GM12801 (cell line): ENCODE measurements around the gene OR5W2.
"Not testable (repeated sequence)": the region's sequence is repeated elsewhere in the genome, so short reads cannot be mapped to it uniquely, and the experiment has no call there.

Source experiments
- TF ChIP-seq, protein P1 (sequence below): IDR thresholded peaks from one replicate; pipeline ENCODE4 v1.5.1; 2011; ENCODE audit warnings: control low read depth; ENCODE audit not compliant: insufficient read length; ENCODE audit errors: extremely low read depth

The OR5W2 gene

DNA sequence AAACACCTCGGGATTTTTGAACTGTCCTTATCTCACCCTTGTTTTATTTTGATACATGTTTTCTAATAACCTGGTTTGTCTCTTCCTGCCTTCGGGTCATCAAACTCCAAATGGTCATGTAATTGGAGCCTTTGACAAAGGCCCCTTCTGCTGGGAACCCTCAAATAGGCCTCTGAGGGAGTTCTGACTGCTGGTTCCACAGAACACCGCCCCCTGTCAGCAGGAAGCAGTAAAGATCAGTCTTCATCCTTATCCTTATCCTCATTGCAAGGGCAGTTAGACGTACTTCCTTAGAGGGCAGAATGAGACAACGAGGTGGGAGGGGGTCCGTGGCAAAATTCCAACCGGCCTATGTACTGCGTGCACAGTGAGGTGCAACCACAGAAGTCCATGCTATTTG, 19.2 kb downstream of the OR5W2 start:
- TF ChIP-seq, protein P1, sequence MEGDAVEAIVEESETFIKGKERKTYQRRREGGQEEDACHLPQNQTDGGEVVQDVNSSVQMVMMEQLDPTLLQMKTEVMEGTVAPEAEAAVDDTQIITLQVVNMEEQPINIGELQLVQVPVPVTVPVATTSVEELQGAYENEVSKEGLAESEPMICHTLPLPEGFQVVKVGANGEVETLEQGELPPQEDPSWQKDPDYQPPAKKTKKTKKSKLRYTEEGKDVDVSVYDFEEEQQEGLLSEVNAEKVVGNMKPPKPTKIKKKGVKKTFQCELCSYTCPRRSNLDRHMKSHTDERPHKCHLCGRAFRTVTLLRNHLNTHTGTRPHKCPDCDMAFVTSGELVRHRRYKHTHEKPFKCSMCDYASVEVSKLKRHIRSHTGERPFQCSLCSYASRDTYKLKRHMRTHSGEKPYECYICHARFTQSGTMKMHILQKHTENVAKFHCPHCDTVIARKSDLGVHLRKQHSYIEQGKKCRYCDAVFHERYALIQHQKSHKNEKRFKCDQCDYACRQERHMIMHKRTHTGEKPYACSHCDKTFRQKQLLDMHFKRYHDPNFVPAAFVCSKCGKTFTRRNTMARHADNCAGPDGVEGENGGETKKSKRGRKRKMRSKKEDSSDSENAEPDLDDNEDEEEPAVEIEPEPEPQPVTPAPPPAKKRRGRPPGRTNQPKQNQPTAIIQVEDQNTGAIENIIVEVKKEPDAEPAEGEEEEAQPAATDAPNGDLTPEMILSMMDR = no peak

DNA sequence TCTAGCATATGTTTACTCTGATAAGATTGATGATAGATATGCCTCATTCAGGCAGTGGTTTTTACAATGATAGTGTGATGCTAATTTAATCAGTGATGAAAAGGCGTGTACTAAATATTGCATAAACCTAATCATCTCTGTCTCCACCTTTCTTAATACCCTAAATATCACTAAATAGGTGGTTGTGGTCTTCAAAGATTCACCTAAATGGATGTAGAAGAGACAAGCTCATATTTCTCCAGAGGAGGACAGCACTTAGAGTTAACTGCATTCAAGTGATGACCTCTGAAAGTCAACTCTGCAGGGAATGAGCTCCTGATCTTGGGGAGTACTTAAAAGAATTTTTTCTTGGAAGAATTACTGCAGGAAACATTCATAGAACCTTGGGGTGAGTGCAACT, 31.4 kb downstream of the OR5W2 start, which contains the start of gene TRIM51:
TSS of gene TRIM51 (plus strand) at position 301 of the 400 bp plus-strand sequence. CDS start 2,132 bp downstream, outside the sequence.
- TF ChIP-seq, protein P1 = not testable (repeated sequence)
